LNCaP clone FGC (cell line): ENCODE data around the gene PPP4R3B.
A peak's percentile ranks its signal among the peaks of the same experiment; 100 is the strongest.

Source experiments
- DNase-seq: peaks from one replicate; pipeline ENCODE4 v3.0.0-alpha.2; 2011; ENCODE audit warnings: low read depth
- H3K4me3 ChIP-seq: 2 replicates; pipeline ENCODE4 v1.5.1; 2011; ENCODE audit warnings: mild to moderate bottlenecking, low read depth, low read length, control low read depth
- TF ChIP-seq, protein P1 (sequence below): IDR thresholded peaks from 2 replicates; pipeline ENCODE4 v1.5.1; 2012; ENCODE audit warnings: mild to moderate bottlenecking; ENCODE audit not compliant: control insufficient read depth, insufficient read depth; ENCODE audit errors: extremely low read depth

PPP4R3B gene

DNA sequence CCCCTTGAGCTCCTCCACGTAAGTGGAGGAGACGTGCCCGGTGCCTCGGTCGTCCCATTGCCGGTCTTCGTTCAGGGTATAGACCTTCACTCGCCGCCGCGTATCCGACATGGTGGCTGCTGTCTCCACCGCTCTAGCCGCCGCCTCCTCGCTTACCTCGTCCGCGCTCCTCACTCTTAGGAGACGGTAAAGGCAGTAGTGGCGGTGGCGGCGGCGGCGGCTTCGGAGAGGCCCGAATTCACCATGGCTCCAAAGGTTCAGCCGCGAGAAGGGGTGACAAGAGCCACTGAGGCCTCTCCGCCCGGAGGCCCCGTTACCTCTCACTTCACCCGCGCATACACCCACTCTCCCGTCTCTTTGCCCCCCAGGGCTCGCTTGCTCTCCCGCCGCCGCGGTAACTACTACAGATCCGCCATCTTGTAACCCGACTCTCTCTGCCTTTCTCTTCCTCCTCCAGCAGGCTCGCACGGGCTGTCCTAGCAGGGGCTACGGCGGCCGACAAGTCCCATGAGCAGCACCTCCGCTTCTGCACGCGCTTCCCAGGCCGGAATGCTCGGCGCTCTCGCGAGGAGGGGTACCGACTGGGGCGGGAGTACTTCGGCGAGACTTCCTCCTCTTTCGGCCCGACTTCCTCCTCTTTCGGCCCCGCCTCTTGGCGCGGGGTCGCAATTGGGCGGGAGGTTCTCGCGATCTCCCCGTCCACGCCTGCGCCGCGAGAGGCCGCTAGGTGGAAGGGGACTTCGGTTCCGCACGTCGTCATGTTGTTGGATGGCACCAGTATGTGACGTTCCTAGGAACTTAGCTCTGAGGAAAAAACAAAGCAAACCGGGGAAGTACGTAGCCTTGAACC lies at the start of gene PPP4R3B:
Gene PPP4R3B (minus strand): TSS at position 448 of the 850 bp plus-strand sequence. CDS start 337 bp downstream, at position 111.
- peak; percentile 92 for DNase-seq
- H3K4me3 ChIP-seq: peak within 1 kb of the TSS; percentile 93
- TF ChIP-seq, protein P1, sequence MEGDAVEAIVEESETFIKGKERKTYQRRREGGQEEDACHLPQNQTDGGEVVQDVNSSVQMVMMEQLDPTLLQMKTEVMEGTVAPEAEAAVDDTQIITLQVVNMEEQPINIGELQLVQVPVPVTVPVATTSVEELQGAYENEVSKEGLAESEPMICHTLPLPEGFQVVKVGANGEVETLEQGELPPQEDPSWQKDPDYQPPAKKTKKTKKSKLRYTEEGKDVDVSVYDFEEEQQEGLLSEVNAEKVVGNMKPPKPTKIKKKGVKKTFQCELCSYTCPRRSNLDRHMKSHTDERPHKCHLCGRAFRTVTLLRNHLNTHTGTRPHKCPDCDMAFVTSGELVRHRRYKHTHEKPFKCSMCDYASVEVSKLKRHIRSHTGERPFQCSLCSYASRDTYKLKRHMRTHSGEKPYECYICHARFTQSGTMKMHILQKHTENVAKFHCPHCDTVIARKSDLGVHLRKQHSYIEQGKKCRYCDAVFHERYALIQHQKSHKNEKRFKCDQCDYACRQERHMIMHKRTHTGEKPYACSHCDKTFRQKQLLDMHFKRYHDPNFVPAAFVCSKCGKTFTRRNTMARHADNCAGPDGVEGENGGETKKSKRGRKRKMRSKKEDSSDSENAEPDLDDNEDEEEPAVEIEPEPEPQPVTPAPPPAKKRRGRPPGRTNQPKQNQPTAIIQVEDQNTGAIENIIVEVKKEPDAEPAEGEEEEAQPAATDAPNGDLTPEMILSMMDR: 0 out of 2 replicates have a peak, but pooled peaks have one; percentile 3

DNA sequence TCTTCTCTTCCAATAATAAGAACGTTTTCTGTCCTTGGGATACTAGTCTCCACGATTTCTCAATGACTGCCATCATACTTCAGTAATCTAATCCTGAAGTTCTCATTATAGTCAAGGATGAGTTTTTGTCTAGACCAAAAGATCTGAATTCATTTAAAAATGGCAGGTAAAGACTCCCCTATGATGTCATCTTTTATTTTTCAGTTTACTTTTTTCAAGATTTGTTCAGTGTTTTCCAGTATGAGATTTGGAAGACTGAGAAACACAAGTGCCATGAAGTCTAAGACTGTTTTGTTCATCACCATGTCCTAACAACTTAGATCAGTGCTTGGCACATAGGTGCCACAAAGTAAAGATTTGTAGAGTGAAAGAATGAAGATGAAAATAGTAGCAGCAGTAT lies 35.8 kb upstream of the PPP4R3B start:
- H3K4me3 ChIP-seq: no peak overlapping the region
- TF ChIP-seq, protein P1: no peak
- no peak for DNase-seq

DNA sequence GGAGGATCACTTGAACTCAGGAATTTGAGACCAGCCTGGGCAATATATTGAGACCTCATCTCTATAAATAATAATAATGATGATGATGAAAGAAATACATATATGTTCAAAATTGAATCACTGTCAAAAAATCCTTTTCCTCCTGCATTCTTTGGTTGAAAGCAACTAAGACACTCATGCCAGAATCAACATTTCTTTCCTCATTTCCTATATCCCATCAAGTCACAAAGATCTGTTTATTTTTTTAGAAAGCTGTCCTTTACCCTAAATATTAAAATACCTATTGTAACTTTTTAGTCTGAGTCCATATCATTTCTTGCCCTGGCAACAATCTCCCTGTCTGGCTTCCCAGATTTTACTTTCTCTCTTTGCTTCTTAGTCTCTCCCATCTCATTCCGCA lies 31.8 kb upstream of the PPP4R3B start:
- no peak for DNase-seq
- TF ChIP-seq, protein P1: no peak
- no peak overlapping the region for H3K4me3 ChIP-seq

DNA sequence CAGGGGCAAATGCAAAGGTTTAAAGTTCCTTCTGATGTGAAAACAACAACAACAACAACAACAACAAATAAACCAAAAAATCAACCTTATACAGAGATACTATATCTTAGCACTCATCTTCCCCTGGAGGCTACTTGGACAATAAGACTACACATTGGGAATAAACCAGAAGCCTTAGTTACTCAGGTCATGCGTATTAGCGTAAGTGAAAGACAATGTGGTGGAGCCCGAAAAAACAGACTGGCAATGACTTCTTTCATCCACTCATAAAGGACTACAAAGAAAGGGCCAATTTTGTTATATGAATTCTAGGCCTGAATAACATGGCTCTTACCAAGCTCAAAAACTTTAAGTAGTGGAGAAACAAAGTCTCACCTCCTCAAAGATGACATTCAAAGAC lies 19.4 kb upstream of the PPP4R3B start:
- TF ChIP-seq, protein P1: no peak
- no peak overlapping the region for H3K4me3 ChIP-seq
- DNase-seq: no peak

DNA sequence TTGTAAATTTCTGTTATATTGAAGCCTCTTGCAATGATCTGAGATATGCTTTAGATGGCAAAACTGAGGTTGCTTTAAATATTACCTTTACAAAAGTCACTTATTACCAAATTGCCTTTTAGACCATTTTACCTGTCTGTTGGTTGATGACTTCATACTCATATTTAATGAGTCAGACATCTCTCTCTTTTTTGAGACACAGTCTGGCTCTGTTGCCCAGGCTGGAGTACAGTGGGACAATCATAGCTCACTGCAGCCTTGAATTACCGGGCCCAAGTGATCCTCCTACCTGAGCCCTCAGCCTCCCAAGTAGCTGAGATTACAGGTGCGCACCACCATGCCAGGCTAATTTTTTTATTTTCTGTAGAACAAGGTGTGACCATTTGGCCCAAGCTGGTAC lies 11.5 kb upstream of the PPP4R3B start:
- DNase-seq: no peak
- TF ChIP-seq, protein P1: no peak
- H3K4me3 ChIP-seq: no peak overlapping the region

DNA sequence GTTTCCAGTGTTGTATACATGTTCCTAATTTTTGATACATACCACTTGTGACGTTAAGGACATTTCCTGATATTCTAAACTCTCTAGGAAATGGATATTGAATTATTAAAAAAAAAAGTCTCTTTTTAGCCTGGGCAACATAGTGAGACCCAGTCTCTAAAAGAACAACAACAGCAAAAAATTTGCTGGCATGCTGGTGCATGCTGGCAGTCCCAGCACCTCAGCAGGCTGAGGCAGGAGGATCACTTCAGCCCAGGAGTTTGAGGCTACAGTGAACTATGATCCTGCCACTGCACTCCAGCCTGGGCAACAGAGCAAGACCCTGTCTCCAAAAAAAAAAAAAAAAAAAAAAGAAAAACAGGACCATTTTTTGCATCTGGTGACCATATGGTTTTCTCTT lies 10.5 kb upstream of the PPP4R3B start:
- H3K4me3 ChIP-seq: no peak overlapping the region
- TF ChIP-seq, protein P1: no peak
- no peak for DNase-seq
